WTC11 (cell line): ENCODE measurements around the gene PPEF2. TPM values are rescaled to one million over a fixed set of nuclear protein-coding genes. Genes with fewer than 3 reads are reported as not detected.
"Not testable (repeated sequence)": the region's sequence is repeated elsewhere in the genome, so short reads cannot be mapped to it uniquely, and the experiment has no call there.

Experiments used
- ATAC-seq: fragments of 200-7000 bp; cut with Tn5 transposase; 2 replicates; pipeline ENCODE4 v1.10.0; 2021; ENCODE audit warnings: mild to moderate bottlenecking, moderate library complexity
- CTCF ChIA-PET: fragments of 300-600 bp; sonication (Branson Sonifier 250); formaldehyde crosslinking; loops from one replicate; lab custom pipeline; 2021; ENCODE audit warnings: antibody characterized with exemption; lab: Charles Lee
- POLR2A ChIA-PET: fragments of 350-600 bp; sonication (Branson Sonifier 250); formaldehyde crosslinking; loops from one replicate; lab custom pipeline; 2021; ENCODE audit warnings: antibody characterized with exemption; lab: Charles Lee
- DNase-seq: peaks from one replicate; pipeline ENCODE4 v3.0.0; 2021; ENCODE audit warnings: low spot score
- H3K27ac Mint-ChIP-seq: 2 replicates; pipeline ENCODE4 v1.8.0; 2021; ENCODE audit warnings: mixed read lengths
- H3K27me3 Mint-ChIP-seq: 2 replicates; pipeline ENCODE4 v1.8.0; 2021; ENCODE audit warnings: low read depth, mild to moderate bottlenecking, moderate library complexity, mixed read lengths
- H3K36me3 Mint-ChIP-seq: 2 replicates; pipeline ENCODE4 v1.8.0; 2021; ENCODE audit warnings: mixed read lengths
- H3K4me1 Mint-ChIP-seq: 2 replicates; pipeline ENCODE4 v1.8.0; 2022; ENCODE audit warnings: mixed read lengths
- H3K4me3 Mint-ChIP-seq: 2 replicates; pipeline ENCODE4 v1.8.0; 2021; ENCODE audit warnings: mild to moderate bottlenecking, moderate library complexity, mixed read lengths
- H3K9me3 Mint-ChIP-seq: 2 replicates; pipeline ENCODE4 v1.8.0; 2021; ENCODE audit warnings: mixed read lengths
- AFF4 ChIP-seq: sonication (generic); formaldehyde crosslinking; IDR thresholded peaks from 2 replicates; pipeline ENCODE4 v1.8.1; 2023; ENCODE audit warnings: mild to moderate bottlenecking, missing genetic modification reagents, borderline replicate concordance
- ATF6 ChIP-seq: sonication (generic); formaldehyde crosslinking; IDR thresholded peaks from 2 replicates; pipeline ENCODE4 v1.8.1; 2023; ENCODE audit warnings: mild to moderate bottlenecking, missing genetic modification reagents
- CTCF ChIP-seq: fragments of 200-600 bp; IDR thresholded peaks from 2 replicates; pipeline ENCODE4 v1.8.0; 2022; ENCODE audit warnings: antibody characterized with exemption
- E2F4 ChIP-seq: sonication (generic); formaldehyde crosslinking; IDR thresholded peaks from 2 replicates; pipeline ENCODE4 v1.8.1; 2022; ENCODE audit warnings: low read depth, mild to moderate bottlenecking, moderate library complexity, missing genetic modification reagents, borderline replicate concordance
- MXD4 ChIP-seq: fragments of 250-450 bp; sonication (Bioruptor Pico); IDR thresholded peaks from 2 replicates; pipeline ENCODE4 v1.8.0; 2021; ENCODE audit warnings: mild to moderate bottlenecking, moderate library complexity, borderline replicate concordance
- NR3C1 ChIP-seq: sonication (generic); formaldehyde crosslinking; conservative IDR thresholded peaks from 2 replicates; pipeline ENCODE4 v1.8.1; 2023; ENCODE audit warnings: low read depth, mild to moderate bottlenecking, missing genetic modification reagents
- PRDM15 ChIP-seq: sonication (generic); formaldehyde crosslinking; IDR thresholded peaks from 2 replicates; pipeline ENCODE4 v1.8.0; 2022; ENCODE audit warnings: missing genetic modification reagents
- SOX15 ChIP-seq: fragments of 250-450 bp; sonication (Bioruptor Pico); IDR thresholded peaks from 2 replicates; pipeline ENCODE4 v1.9.0; 2021; ENCODE audit warnings: mild to moderate bottlenecking
- ZNF512 ChIP-seq: sonication (generic); formaldehyde crosslinking; IDR thresholded peaks from 2 replicates; pipeline ENCODE4 v1.8.1; 2022; ENCODE audit warnings: missing genetic modification reagents, borderline replicate concordance
- total RNA-seq: library from RNA; stranded (reverse); gene quantifications from 3 replicates; pipeline ENCODE4 v1.2.3, GENCODE V29; 2021

PPEF2 gene
- total RNA-seq, 1 experiment from 2014 or later: not detected

GRCh38 chr4:75848891-75849290, 53.4 kb downstream of the PPEF2 start:
- ChIA-PET POLR2A (no interaction called here), CTCF (interaction anchor here (0.6 to 3.2 kb wide), 6 partner anchors 14 to 271 kb away, joined by 3 to 15 read pairs (median 7); partner anchors contain the start of gene CDKL2)
- TF ChIP-seq PRDM15 (CRISPR knock-in tag): no peak
- no peak overlapping the region for H3K4me3 Mint-ChIP-seq
- no peak overlapping the region for H3K27ac Mint-ChIP-seq
- DNase-seq (no peak), ATAC-seq (no peak)
- no peaks in the 10 kb centered on the region for H3K9me3 Mint-ChIP-seq
- no peaks in the 10 kb centered on the region for H3K27me3 Mint-ChIP-seq
- no peaks in the 10 kb centered on the region for H3K36me3 Mint-ChIP-seq
- H3K4me1 Mint-ChIP-seq: peaks cover 25% of the 10 kb centered on the region

GRCh38 chr4:75848171-75848760, 54.0 kb downstream of the PPEF2 start:
- peak; percentile 89 for ATAC-seq

GRCh38 chr4:75845992-75846391, 56.3 kb downstream of the PPEF2 start:
- no peaks in the 10 kb centered on the region for H3K9me3 Mint-ChIP-seq
- POLR2A ChIA-PET: no interaction called here
- H3K27ac Mint-ChIP-seq: no peak overlapping the region
- DNase-seq (no peak), ATAC-seq (no peak)
- no peaks in the 10 kb centered on the region for H3K36me3 Mint-ChIP-seq
- CTCF ChIA-PET: interaction anchor here (0.6 to 1.1 kb wide), 2 partner anchors 50 to 70 kb away, joined by 3 read pairs; no protein-coding TSS in a partner anchor
- TF ChIP-seq E2F4 (no peak), ZNF512 (CRISPR knock-in tag) (no peak), ATF6 (CRISPR knock-in tag) (no peak), SOX15 (CRISPR knock-in tag) (no peak), AFF4 (no peak), NR3C1 (CRISPR knock-in tag) (no peak), MXD4 (CRISPR knock-in tag) (no peak)
- H3K4me1 Mint-ChIP-seq: peaks cover 31% of the 10 kb centered on the region
- no peaks in the 10 kb centered on the region for H3K27me3 Mint-ChIP-seq
- no peak overlapping the region for H3K4me3 Mint-ChIP-seq

More at GRCh38 chr4:75848171-75848760, 54.0 kb downstream of the PPEF2 start:
- not testable (repeated sequence) for H3K4me3 Mint-ChIP-seq, H3K27me3 Mint-ChIP-seq, H3K9me3 Mint-ChIP-seq, H3K36me3 Mint-ChIP-seq
- Mint-ChIP-seq H3K4me1 (peaks cover 29% of the 10 kb centered on the region), H3K27ac (peak overlapping the region; percentile 79)
- TF ChIP-seq CTCF: peak; percentile 33
- ChIA-PET POLR2A (interaction anchor here (0.6 to 0.7 kb wide), 2 partner anchors 17 to 165 kb away, joined by 3 read pairs; no protein-coding TSS in a partner anchor), CTCF (interaction anchor here (0.6 to 1.7 kb wide), 44 partner anchors 10 to 600 kb away, joined by 3 to 19 read pairs (median 4); partner anchors contain the start of genes CDKL2, NAAA and USO1)
- peak; percentile 30 for DNase-seq
